Measurements from ENCODE around the gene TM6SF1.
A peak's percentile ranks its signal among the peaks of the same experiment; 100 is the strongest.

TM6SF1 gene

DNA sequence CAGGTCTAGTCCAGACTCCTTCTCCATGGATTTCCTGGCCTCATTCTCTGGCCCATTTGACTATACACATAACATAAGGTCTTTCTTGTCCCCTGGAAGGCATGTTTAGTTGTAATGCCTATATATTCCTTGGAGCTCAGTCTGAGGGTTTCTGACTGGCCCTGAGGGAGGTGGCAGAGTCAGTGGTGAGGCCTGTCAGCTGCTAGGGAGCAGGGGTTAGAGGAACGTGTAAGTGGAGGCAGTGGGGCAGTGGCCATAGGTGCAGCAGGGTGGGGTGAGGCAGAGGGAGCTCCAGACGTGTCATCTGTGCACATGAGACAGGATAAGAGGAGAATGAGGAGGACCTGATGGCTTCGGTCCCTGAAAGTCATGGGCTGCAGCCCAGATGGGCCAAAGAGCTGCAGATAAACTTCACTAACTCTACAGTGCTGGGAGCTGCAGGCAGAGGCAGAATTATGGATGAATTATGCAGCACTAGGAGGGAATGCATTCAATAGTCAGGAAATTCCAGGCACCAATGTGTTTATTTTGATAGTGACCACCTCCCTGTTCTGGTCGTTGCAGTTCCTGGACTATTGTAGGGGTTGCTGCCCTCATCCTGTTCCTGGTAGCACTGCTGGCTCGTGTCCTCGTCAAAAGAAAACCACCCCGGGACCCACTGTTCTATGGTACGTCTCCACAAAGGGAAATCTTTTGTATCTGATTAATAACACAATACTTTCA lies 4.9 kb downstream of the TM6SF1 start:
- peak; percentile 52 for DNase-seq (ENCODE audit: extremely low read depth, low read depth)
- TF ChIP-seq, protein P1, sequence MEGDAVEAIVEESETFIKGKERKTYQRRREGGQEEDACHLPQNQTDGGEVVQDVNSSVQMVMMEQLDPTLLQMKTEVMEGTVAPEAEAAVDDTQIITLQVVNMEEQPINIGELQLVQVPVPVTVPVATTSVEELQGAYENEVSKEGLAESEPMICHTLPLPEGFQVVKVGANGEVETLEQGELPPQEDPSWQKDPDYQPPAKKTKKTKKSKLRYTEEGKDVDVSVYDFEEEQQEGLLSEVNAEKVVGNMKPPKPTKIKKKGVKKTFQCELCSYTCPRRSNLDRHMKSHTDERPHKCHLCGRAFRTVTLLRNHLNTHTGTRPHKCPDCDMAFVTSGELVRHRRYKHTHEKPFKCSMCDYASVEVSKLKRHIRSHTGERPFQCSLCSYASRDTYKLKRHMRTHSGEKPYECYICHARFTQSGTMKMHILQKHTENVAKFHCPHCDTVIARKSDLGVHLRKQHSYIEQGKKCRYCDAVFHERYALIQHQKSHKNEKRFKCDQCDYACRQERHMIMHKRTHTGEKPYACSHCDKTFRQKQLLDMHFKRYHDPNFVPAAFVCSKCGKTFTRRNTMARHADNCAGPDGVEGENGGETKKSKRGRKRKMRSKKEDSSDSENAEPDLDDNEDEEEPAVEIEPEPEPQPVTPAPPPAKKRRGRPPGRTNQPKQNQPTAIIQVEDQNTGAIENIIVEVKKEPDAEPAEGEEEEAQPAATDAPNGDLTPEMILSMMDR (IDR thresholded peaks at IDR 0.05; ENCODE audit: low read depth, low read length), result peak; percentile 12

DNA sequence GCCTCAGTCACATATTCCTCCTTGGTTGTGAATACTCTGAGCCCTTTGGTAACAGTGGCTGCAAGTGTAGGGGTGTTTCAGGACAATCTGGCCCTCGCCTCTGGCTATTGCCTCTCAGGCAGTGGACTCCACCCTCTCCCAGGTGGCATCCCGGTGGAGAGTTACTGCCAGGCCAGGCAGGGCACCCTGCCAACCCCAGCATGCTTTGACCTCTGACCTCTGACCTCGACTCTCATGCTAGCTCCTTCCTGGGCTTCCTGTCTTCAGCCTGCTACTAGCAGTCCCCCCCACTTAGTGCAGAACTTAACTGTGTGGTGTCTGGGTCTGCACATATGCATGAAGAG lies 5.5 kb downstream of the TM6SF1 start:
- DNase-seq (ENCODE audit: extremely low read depth, low read depth), result no peak
- TF ChIP-seq, protein P1 (IDR thresholded peaks at IDR 0.05; ENCODE audit: low read depth, low read length), result no peak

DNA sequence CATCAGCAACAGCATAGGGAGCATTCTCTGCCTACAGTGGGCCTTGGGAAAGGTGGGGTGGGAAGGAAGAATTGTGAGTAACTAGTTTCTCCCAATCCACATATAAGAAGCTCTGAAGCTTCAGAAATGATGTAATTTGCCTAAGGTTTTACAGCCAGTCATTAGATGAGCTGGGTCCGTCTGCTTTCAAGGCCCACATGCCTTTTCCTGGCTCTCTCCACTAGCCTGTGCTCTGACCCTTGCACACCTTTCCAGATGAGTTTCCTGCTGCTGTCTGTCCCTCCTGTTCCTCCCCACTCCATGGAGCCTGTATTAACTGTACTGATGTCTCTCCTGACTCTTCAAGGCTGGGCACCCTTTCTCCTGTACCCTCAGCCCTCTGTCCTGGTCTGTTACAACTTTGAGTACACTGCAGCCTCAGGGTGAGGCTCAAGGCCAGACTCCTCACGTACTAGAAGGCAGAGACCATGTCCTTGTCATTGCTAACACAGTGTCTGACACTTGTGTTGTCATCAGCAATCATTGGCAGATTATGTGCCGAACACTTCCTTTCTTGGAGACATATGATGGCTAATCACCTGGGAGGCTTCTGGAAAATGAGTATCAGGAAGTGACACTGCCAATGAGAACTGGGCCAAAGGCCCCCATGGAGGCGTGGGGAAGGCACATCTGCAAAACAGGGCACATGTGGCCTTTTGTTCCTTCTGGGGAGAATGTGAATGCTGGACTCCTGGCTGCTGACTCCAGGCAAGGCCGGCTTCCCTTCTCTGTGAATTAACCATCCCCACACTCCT lies 6.6 kb downstream of the TM6SF1 start:
- no peak for DNase-seq (ENCODE audit: extremely low read depth, low read depth)
- TF ChIP-seq, protein P1 (IDR thresholded peaks at IDR 0.05; ENCODE audit: low read depth, low read length), result no peak

DNA sequence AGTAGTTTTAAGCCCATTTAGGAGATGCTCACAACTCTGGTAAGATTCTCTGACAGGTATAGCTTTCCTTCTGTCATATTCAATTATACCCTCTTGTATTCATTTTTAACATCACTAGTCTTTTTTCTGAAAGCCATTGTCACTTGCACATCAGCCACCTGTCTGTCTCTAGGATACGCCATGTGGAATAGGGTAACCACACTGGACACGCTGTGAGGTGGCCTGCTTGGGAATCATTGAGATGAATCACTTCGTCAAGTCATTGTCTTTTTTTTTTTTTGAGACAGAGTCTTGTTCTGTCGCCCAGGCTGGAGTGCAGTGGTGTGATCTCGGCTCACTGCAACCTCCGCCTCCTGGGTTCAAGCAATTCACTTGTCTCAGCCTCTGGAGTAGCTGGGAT lies 7.4 kb downstream of the TM6SF1 start:
- DNase-seq (ENCODE audit: extremely low read depth, low read depth), result no peak
- TF ChIP-seq, protein P1 (IDR thresholded peaks at IDR 0.05; ENCODE audit: low read depth, low read length), result no peak

DNA sequence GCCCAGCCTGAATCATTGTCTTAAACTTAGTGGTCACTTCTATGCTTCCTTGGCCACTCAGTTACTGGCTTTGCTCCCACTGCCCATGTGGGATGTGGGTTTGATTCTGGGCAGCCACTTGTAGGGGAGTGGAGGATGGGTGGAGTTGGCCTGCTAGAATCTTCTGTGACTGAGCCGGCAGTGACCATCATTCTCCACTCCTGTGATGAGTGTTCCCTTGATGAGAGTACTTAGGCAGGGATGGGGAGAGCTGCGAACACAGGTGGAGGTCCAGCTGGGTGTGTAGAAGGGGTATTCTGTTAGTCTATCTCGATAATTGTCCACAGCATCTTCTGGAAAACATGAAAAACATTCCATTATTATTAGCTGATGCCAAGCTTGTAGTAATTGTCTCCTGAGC lies 8.0 kb downstream of the TM6SF1 start:
- TF ChIP-seq, protein P1 (IDR thresholded peaks at IDR 0.05; ENCODE audit: low read depth, low read length), result no peak

DNA sequence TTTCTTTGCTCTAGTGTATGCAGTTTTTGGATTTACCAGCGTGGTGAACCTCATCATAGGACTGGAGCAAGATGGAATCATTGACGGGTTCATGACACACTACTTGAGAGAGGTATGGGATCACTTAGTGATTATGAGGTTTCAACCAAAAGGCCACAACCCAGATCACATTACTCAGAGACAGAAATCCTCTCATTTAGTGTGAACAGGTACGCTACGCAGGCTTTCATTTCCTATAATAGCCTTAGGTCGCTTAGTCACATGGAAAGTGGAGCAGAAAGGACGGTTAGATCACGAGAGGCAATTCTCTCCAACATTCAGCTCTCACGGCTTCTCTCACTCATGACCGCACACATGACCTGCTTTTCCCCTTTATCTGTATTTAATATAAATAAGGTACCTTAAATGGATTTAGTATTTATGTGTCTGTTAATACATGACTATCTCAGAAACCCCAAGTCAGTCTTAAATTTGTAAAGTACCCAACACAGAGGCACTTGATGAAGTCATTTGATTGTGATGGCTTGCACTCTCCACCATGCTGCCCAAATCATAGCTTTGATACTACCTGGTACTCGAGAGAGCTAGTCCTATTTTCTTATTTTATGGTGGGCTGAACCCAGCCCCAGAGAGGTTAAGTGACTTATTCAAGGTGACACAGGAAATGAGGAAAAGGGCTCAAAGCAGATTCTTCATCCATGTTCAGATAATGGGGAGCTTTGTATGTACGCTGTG lies 8.6 kb downstream of the TM6SF1 start:
- no peak for DNase-seq (ENCODE audit: extremely low read depth, low read depth)

More for the DNA sequence above, 8.0 kb downstream of the TM6SF1 start:
- DNase-seq (ENCODE audit: extremely low read depth, low read depth), result no peak

More for the DNA sequence above, 8.6 kb downstream of the TM6SF1 start:
- TF ChIP-seq, protein P1 (IDR thresholded peaks at IDR 0.05; ENCODE audit: low read depth, low read length), result no peak

All from AG09319 (cell line).